ENCODE data around the gene TUBB3.

TUBB3 gene

GRCh38 chr16:89954462-89954861 is 31.3 kb downstream of the TUBB3 start:
- H3K27ac ChIP-seq (ENCODE audit: low read depth, low read length): no peak overlapping the region
- no peak overlapping the region for H3K9ac ChIP-seq (ENCODE audit: low read depth in 1 of 2, low read length in 2 of 2)
- H3K27me3 ChIP-seq (ENCODE audit: control insufficient read depth in 1 of 2, insufficient read depth in 2 of 2, low read length in 2 of 2): no peaks in the 10 kb centered on the region
- peaks cover 4 to 31% of the 10 kb centered on the region in 2 donors for H3K36me3 ChIP-seq (ENCODE audit: control insufficient read depth in 1 of 2, insufficient read depth in 2 of 2, low read length in 2 of 2)
- H3K4me3 ChIP-seq (ENCODE audit: low read depth in 1 of 2, low read length in 2 of 2): no peak overlapping the region
- peaks cover 7 to 19% of the 10 kb centered on the region in 2 donors for H3K4me1 ChIP-seq (ENCODE audit: control insufficient read depth in 1 of 2, insufficient read depth in 2 of 2, low read length in 2 of 2)
- H3K9me3 ChIP-seq (ENCODE audit: control insufficient read depth in 1 of 2, low read length in 2 of 2): no peaks in the 10 kb centered on the region

- no peak overlapping the region for H3K4me3 ChIP-seq (ENCODE audit: low read depth in 1 of 2, low read length in 2 of 2)
- peaks cover 7 to 14% of the 10 kb centered on the region in 2 donors for H3K4me1 ChIP-seq (ENCODE audit: control insufficient read depth in 1 of 2, insufficient read depth in 2 of 2, low read length in 2 of 2)
- no peak overlapping the region for H3K9ac ChIP-seq (ENCODE audit: low read depth in 1 of 2, low read length in 2 of 2)
- H3K27ac ChIP-seq (ENCODE audit: low read depth, low read length): no peak overlapping the region
- H3K9me3 ChIP-seq (ENCODE audit: control insufficient read depth in 1 of 2, low read length in 2 of 2): no peaks in the 10 kb centered on the region
- H3K36me3 ChIP-seq (ENCODE audit: control insufficient read depth in 1 of 2, insufficient read depth in 2 of 2, low read length in 2 of 2): peaks cover 4 to 31% of the 10 kb centered on the region in 2 donors
- H3K27me3 ChIP-seq (ENCODE audit: control insufficient read depth in 1 of 2, insufficient read depth in 2 of 2, low read length in 2 of 2): no peaks in the 10 kb centered on the region
Observed at GRCh38 chr16:89955001-89955685, 32.0 kb downstream of the TUBB3 start.

GRCh38 chr16:89956505-89957215 is 33.5 kb downstream of the TUBB3 start:
- H3K4me3 ChIP-seq (ENCODE audit: low read depth in 1 of 2, low read length in 2 of 2): no peak overlapping the region
- H3K4me1 ChIP-seq (ENCODE audit: control insufficient read depth in 1 of 2, insufficient read depth in 2 of 2, low read length in 2 of 2): peaks cover 7 to 14% of the 10 kb centered on the region in 2 donors
- H3K27ac ChIP-seq (ENCODE audit: low read depth, low read length): no peak overlapping the region
- no peaks in the 10 kb centered on the region for H3K27me3 ChIP-seq (ENCODE audit: control insufficient read depth in 1 of 2, insufficient read depth in 2 of 2, low read length in 2 of 2)
- H3K9ac ChIP-seq (ENCODE audit: low read depth in 1 of 2, low read length in 2 of 2): no peak overlapping the region
- H3K36me3 ChIP-seq (ENCODE audit: control insufficient read depth in 1 of 2, insufficient read depth in 2 of 2, low read length in 2 of 2): peaks cover 4 to 39% of the 10 kb centered on the region in 2 donors
- no peaks in the 10 kb centered on the region for H3K9me3 ChIP-seq (ENCODE audit: control insufficient read depth in 1 of 2, low read length in 2 of 2)

GRCh38 chr16:89957216-89957785 is 34.2 kb downstream of the TUBB3 start:
- no peak overlapping the region for H3K9ac ChIP-seq (ENCODE audit: low read depth in 1 of 2, low read length in 2 of 2)
- H3K36me3 ChIP-seq (ENCODE audit: control insufficient read depth in 1 of 2, insufficient read depth in 2 of 2, low read length in 2 of 2): peaks cover 4 to 43% of the 10 kb centered on the region in 2 donors
- no peaks in the 10 kb centered on the region for H3K27me3 ChIP-seq (ENCODE audit: control insufficient read depth in 1 of 2, insufficient read depth in 2 of 2, low read length in 2 of 2)
- H3K4me1 ChIP-seq (ENCODE audit: control insufficient read depth in 1 of 2, insufficient read depth in 2 of 2, low read length in 2 of 2): peaks cover 7 to 14% of the 10 kb centered on the region in 2 donors
- no peak overlapping the region for H3K4me3 ChIP-seq (ENCODE audit: low read depth in 1 of 2, low read length in 2 of 2)
- no peaks in the 10 kb centered on the region for H3K9me3 ChIP-seq (ENCODE audit: control insufficient read depth in 1 of 2, low read length in 2 of 2)
- no peak overlapping the region for H3K27ac ChIP-seq (ENCODE audit: low read depth, low read length)

GRCh38 chr16:89958068-89958467 is 34.9 kb downstream of the TUBB3 start:
- peaks cover 4 to 47% of the 10 kb centered on the region in 2 donors for H3K36me3 ChIP-seq (ENCODE audit: control insufficient read depth in 1 of 2, insufficient read depth in 2 of 2, low read length in 2 of 2)
- H3K4me3 ChIP-seq (ENCODE audit: low read depth in 1 of 2, low read length in 2 of 2): no peak overlapping the region
- H3K27ac ChIP-seq (ENCODE audit: low read depth, low read length): no peak overlapping the region

GRCh38 chr16:89958596-89958995 is 35.5 kb downstream of the TUBB3 start:
- no peak overlapping the region for H3K4me3 ChIP-seq (ENCODE audit: low read depth in 1 of 2, low read length in 2 of 2)
- peaks cover 4 to 47% of the 10 kb centered on the region in 2 donors for H3K36me3 ChIP-seq (ENCODE audit: control insufficient read depth in 1 of 2, insufficient read depth in 2 of 2, low read length in 2 of 2)
- H3K4me1 ChIP-seq (ENCODE audit: control insufficient read depth in 1 of 2, insufficient read depth in 2 of 2, low read length in 2 of 2): peaks cover 7 to 8% of the 10 kb centered on the region in 2 donors
- H3K27ac ChIP-seq (ENCODE audit: low read depth, low read length): no peak overlapping the region
- no peaks in the 10 kb centered on the region for H3K27me3 ChIP-seq (ENCODE audit: control insufficient read depth in 1 of 2, insufficient read depth in 2 of 2, low read length in 2 of 2)
- no peaks in the 10 kb centered on the region for H3K9me3 ChIP-seq (ENCODE audit: control insufficient read depth in 1 of 2, low read length in 2 of 2)
- no peak overlapping the region for H3K9ac ChIP-seq (ENCODE audit: low read depth in 1 of 2, low read length in 2 of 2)

More at GRCh38 chr16:89958068-89958467, 34.9 kb downstream of the TUBB3 start:
- no peak overlapping the region for H3K9ac ChIP-seq (ENCODE audit: low read depth in 1 of 2, low read length in 2 of 2)
- no peaks in the 10 kb centered on the region for H3K27me3 ChIP-seq (ENCODE audit: control insufficient read depth in 1 of 2, insufficient read depth in 2 of 2, low read length in 2 of 2)
- no peaks in the 10 kb centered on the region for H3K9me3 ChIP-seq (ENCODE audit: control insufficient read depth in 1 of 2, low read length in 2 of 2)
- peaks cover 7 to 14% of the 10 kb centered on the region in 2 donors for H3K4me1 ChIP-seq (ENCODE audit: control insufficient read depth in 1 of 2, insufficient read depth in 2 of 2, low read length in 2 of 2)

- H3K4me3 ChIP-seq (ENCODE audit: low read depth in 1 of 2, low read length in 2 of 2): no peak overlapping the region
- H3K9ac ChIP-seq (ENCODE audit: low read depth in 1 of 2, low read length in 2 of 2): no peak overlapping the region
- H3K4me1 ChIP-seq (ENCODE audit: control insufficient read depth in 1 of 2, insufficient read depth in 2 of 2, low read length in 2 of 2): no peaks in the 10 kb centered on the region
- H3K36me3 ChIP-seq (ENCODE audit: control insufficient read depth in 1 of 2, insufficient read depth in 2 of 2, low read length in 2 of 2): peaks cover 4 to 42% of the 10 kb centered on the region in 2 donors
- no peaks in the 10 kb centered on the region for H3K9me3 ChIP-seq (ENCODE audit: control insufficient read depth in 1 of 2, low read length in 2 of 2)
- no peak overlapping the region for H3K27ac ChIP-seq (ENCODE audit: low read depth, low read length)
- H3K27me3 ChIP-seq (ENCODE audit: control insufficient read depth in 1 of 2, insufficient read depth in 2 of 2, low read length in 2 of 2): no peaks in the 10 kb centered on the region
Observed at GRCh38 chr16:89960966-89961365, 37.8 kb downstream of the TUBB3 start.

GRCh38 chr16:89961920-89962319 is 38.8 kb downstream of the TUBB3 start:
- Histone ChIP-seq H3K27ac (ENCODE audit: low read depth, low read length) (no peak overlapping the region), H3K27me3 (ENCODE audit: control insufficient read depth in 1 of 2, insufficient read depth in 2 of 2, low read length in 2 of 2) (no peaks in the 10 kb centered on the region), H3K36me3 (ENCODE audit: control insufficient read depth in 1 of 2, insufficient read depth in 2 of 2, low read length in 2 of 2) (peaks cover 4 to 42% of the 10 kb centered on the region in 2 donors), H3K4me3 (ENCODE audit: low read depth in 1 of 2, low read length in 2 of 2) (no peak overlapping the region), H3K9ac (ENCODE audit: low read depth in 1 of 2, low read length in 2 of 2) (no peak overlapping the region), H3K9me3 (ENCODE audit: control insufficient read depth in 1 of 2, low read length in 2 of 2) (no peaks in the 10 kb centered on the region), H3K4me1 (ENCODE audit: control insufficient read depth in 1 of 2, insufficient read depth in 2 of 2, low read length in 2 of 2) (no peaks in the 10 kb centered on the region)

GRCh38 chr16:89962754-89963498 is 39.8 kb downstream of the TUBB3 start:
- Histone ChIP-seq H3K27me3 (ENCODE audit: control insufficient read depth in 1 of 2, insufficient read depth in 2 of 2, low read length in 2 of 2) (no peaks in the 10 kb centered on the region), H3K9ac (ENCODE audit: low read depth in 1 of 2, low read length in 2 of 2) (no peak overlapping the region), H3K4me1 (ENCODE audit: control insufficient read depth in 1 of 2, insufficient read depth in 2 of 2, low read length in 2 of 2) (no peaks in the 10 kb centered on the region), H3K27ac (ENCODE audit: low read depth, low read length) (no peak overlapping the region), H3K36me3 (ENCODE audit: control insufficient read depth in 1 of 2, insufficient read depth in 2 of 2, low read length in 2 of 2) (peaks cover under 1 to 41% of the 10 kb centered on the region in 2 donors), H3K4me3 (ENCODE audit: low read depth in 1 of 2, low read length in 2 of 2) (no peak overlapping the region), H3K9me3 (ENCODE audit: control insufficient read depth in 1 of 2, low read length in 2 of 2) (no peaks in the 10 kb centered on the region)
